Gastrocnemius medialis (tissue), 4 donors: Measurements from ENCODE around the gene KRTAP10-7. TPM values are rescaled to one million over a fixed set of nuclear protein-coding genes. Genes with fewer than 3 reads are reported as not detected.
"Not testable (repeated sequence)": the region's sequence is repeated elsewhere in the genome, so short reads cannot be mapped to it uniquely, and the experiment has no call there.

Experiments
- ATAC-seq, 2 donors: fragments of 150-250 bp; one replicate each; pipeline ENCODE4 v1.9.1; 2016
- DNase-seq, 2 donors: peaks; one replicate each; pipeline ENCODE4 v3.0.0-alpha.2; 2019
- H3K27ac ChIP-seq, 4 donors: fragments of 200-600 bp; sonication (generic); 1 replicate in 1 of 4; 2 replicates in 3 of 4; pipeline ENCODE4 v1.5.1; 2016 to 2018; ENCODE audit warnings: mild to moderate bottlenecking in 2 of 4, moderate library complexity in 1 of 4
- H3K27me3 ChIP-seq, 3 donors: fragments of 200-600 bp; sonication (generic) in 2 of 3; 1 replicate in 1 of 3; 2 replicates in 2 of 3; pipeline versions ENCODE4 v1.5.1 to v1.6.0; 2016 to 2019; ENCODE audit warnings: mild to moderate bottlenecking in 1 of 3, moderate library complexity in 1 of 3
- H3K36me3 ChIP-seq, 2 donors: fragments of 200-600 bp; sonication (generic) in 1 of 2; one replicate each; pipeline ENCODE4 v1.5.1; 2017 to 2018
- H3K4me1 ChIP-seq, 2 donors: fragments of 200-600 bp; sonication (generic) in 1 of 2; one replicate each; pipeline ENCODE4 v1.5.1; 2016 to 2017; ENCODE audit warnings: mild to moderate bottlenecking in 2 of 2
- H3K4me3 ChIP-seq, 4 donors: fragments of 200-600 bp; sonication (generic) in 3 of 4; 1 replicate in 1 of 4; 2 replicates in 3 of 4; pipeline ENCODE4 v1.5.1; 2016 to 2019; ENCODE audit warnings: mild to moderate bottlenecking in 2 of 4
- H3K9me3 ChIP-seq, 3 donors: fragments of 200-600 bp; sonication (generic) in 2 of 3; 1 replicate in 1 of 3; 2 replicates in 2 of 3; pipeline ENCODE4 v1.5.1; 2016 to 2019
- POLR2A ChIP-seq, 2 donors: fragments of 450-650 bp; IDR thresholded peaks; one replicate each; pipeline ENCODE4 v1.6.1; 2017; ENCODE audit warnings: antibody characterized with exemption in 2 of 2, mild to moderate bottlenecking in 2 of 2, moderate library complexity in 2 of 2
- in situ Hi-C, 4 donors: fragments of 200-750 bp; cut with MboI; loops; one replicate each; pipeline versions ENCODE4 v1.15.0 to v1.8.0; 2017; ENCODE audit warnings: low sequenced_read_pairs in 4 of 4
- intact Hi-C: fragments of 100-400 bp; cut with DNase I; formaldehyde crosslinking; loops from one replicate; pipeline ENCODE4 v1.15.1; 2023; ENCODE audit warnings: low total_unique reads
- total RNA-seq, 4 donors: library from RNA; depleted of rRNA; stranded (reverse); fragments of >200 nt; gene quantifications; one replicate each; pipeline versions ENCODE4 v1.1.0 to v1.2.3, GENCODE V29; 2016
- TF ChIP-seq, protein P1 (sequence below), 5 experiments: fragments of 450-650 bp in 3 of 5; fragments of 200-600 bp in 2 of 5; sonication (generic) in 2 of 5; IDR thresholded peaks in 4 of 5; conservative IDR thresholded peaks in 1 of 5; 1 replicate in 4 of 5; 2 replicates in 1 of 5; pipeline ENCODE4 v1.5.1; 2016 to 2019; ENCODE audit warnings: antibody characterized with exemption in 5 of 5, mild to moderate bottlenecking in 3 of 5, moderate library complexity in 3 of 5

KRTAP10-7 gene
- total RNA-seq, 4 donors from 2014 or later = not detected

- in situ Hi-C loops (no loop called here), intact Hi-C loops (no loop called here)
- ATAC-seq = no peak
- no peak within 1 kb of the TSS for H3K27ac ChIP-seq
- no peaks in the 10 kb centered on the region for H3K4me1 ChIP-seq
- TF ChIP-seq POLR2A (IDR thresholded peaks at IDR 0.05) = no peak
- TF ChIP-seq, protein P1, sequence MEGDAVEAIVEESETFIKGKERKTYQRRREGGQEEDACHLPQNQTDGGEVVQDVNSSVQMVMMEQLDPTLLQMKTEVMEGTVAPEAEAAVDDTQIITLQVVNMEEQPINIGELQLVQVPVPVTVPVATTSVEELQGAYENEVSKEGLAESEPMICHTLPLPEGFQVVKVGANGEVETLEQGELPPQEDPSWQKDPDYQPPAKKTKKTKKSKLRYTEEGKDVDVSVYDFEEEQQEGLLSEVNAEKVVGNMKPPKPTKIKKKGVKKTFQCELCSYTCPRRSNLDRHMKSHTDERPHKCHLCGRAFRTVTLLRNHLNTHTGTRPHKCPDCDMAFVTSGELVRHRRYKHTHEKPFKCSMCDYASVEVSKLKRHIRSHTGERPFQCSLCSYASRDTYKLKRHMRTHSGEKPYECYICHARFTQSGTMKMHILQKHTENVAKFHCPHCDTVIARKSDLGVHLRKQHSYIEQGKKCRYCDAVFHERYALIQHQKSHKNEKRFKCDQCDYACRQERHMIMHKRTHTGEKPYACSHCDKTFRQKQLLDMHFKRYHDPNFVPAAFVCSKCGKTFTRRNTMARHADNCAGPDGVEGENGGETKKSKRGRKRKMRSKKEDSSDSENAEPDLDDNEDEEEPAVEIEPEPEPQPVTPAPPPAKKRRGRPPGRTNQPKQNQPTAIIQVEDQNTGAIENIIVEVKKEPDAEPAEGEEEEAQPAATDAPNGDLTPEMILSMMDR (IDR thresholded peaks at IDR 0.05 in 4 of 5, conservative IDR thresholded peaks at IDR 0.05 in 1 of 5) = no peak
- H3K4me3 ChIP-seq = no peak within 1 kb of the TSS
- H3K27me3 ChIP-seq = peaks cover 9% of the 10 kb centered on the region in 3 donors
- no peaks in the 10 kb centered on the region for H3K9me3 ChIP-seq
- DNase-seq = no peak
- H3K36me3 ChIP-seq = no peaks in the 10 kb centered on the region
Measured at GRCh38 chr21:44637018-44637850, 36.8 kb downstream of the KRTAP10-7 start, which contains the start of gene KRTAP10-10. Gene KRTAP10-10, plus strand, starts transcription at chr21:44637356. Its CDS starts 62 bp downstream, at chr21:44637418.

DNA sequence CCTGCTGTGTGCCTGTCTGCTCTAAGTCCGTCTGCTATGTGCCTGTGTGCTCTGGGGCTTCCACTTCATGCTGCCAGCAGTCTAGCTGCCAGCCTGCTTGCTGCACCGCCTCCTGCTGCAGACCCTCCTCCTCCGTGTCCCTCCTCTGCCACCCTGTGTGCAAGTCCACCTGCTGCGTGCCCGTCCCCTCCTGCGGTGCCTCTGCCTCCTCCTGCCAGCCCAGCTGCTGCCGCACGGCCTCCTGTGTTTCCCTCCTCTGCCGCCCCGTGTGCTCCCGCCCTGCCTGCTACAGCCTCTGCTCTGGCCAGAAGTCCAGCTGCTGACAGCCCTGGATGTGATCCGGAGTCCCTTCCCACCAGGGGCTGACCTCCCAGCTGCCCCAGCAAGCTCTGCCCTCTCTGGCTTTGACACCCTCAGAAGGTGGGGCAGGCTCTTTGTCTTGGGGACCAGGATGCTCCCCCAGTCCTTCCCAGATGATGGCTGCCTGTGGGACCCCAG lies 37.5 kb downstream of the KRTAP10-7 start:
- not testable (repeated sequence) for ATAC-seq

GRCh38 chr21:44638506-44639330 lies 38.3 kb downstream of the KRTAP10-7 start:
- DNase-seq, H3K36me3 ChIP-seq, H3K9me3 ChIP-seq, H3K27me3 ChIP-seq, H3K27ac ChIP-seq, H3K4me3 ChIP-seq, H3K4me1 ChIP-seq, in situ Hi-C loops, intact Hi-C loops, ATAC-seq: not testable (repeated sequence)

More for the DNA sequence above, 37.5 kb downstream of the KRTAP10-7 start:
- H3K4me1 ChIP-seq, H3K9me3 ChIP-seq, intact Hi-C loops, H3K4me3 ChIP-seq, DNase-seq, H3K36me3 ChIP-seq, in situ Hi-C loops, H3K27me3 ChIP-seq, H3K27ac ChIP-seq: not testable (repeated sequence)

GRCh38 chr21:44639331-44639655 lies 38.9 kb downstream of the KRTAP10-7 start:
- DNase-seq (no peak), ATAC-seq (no peak)
- H3K9me3 ChIP-seq = no peaks in the 10 kb centered on the region
- in situ Hi-C loops (no loop called here), intact Hi-C loops (no loop called here)
- H3K4me1 ChIP-seq = no peaks in the 10 kb centered on the region
- no peak overlapping the region for H3K4me3 ChIP-seq
- H3K36me3 ChIP-seq = no peaks in the 10 kb centered on the region
- peaks cover 9% of the 10 kb centered on the region in 3 donors for H3K27me3 ChIP-seq
- no peak for TF ChIP-seq POLR2A (IDR thresholded peaks at IDR 0.05)
- TF ChIP-seq, protein P1 (IDR thresholded peaks at IDR 0.05 in 4 of 5, conservative IDR thresholded peaks at IDR 0.05 in 1 of 5) = no peak
- H3K27ac ChIP-seq = no peak overlapping the region

- TF ChIP-seq, protein P1 (IDR thresholded peaks at IDR 0.05 in 4 of 5, conservative IDR thresholded peaks at IDR 0.05 in 1 of 5) = no peak
- TF ChIP-seq POLR2A (IDR thresholded peaks at IDR 0.05) = no peak
- intact Hi-C loops = no loop called here
- H3K9me3 ChIP-seq = no peaks in the 10 kb centered on the region
- H3K4me1 ChIP-seq = no peaks in the 10 kb centered on the region
- DNase-seq (no peak), ATAC-seq (no peak)
- H3K27ac ChIP-seq = no peak overlapping the region
- peaks cover 9 to 11% (median 9%) of the 10 kb centered on the region in 3 donors for H3K27me3 ChIP-seq
- no peak overlapping the region for H3K4me3 ChIP-seq
- in situ Hi-C loops = no loop called here
- H3K36me3 ChIP-seq = no peaks in the 10 kb centered on the region
Measured at GRCh38 chr21:44640761-44641160, 40.4 kb downstream of the KRTAP10-7 start.
